HG02798 (cell line): Measurements from ENCODE around the gene CBL.

Experiments used
- ATAC-seq: cut with Tn5 transposase; IDR thresholded peaks from one replicate; pipeline ENCODE4 v1.9.1; 2021; ENCODE audit warnings: mild to moderate bottlenecking; ENCODE audit not compliant: unreplicated experiment, poor library complexity

Gene CBL

DNA sequence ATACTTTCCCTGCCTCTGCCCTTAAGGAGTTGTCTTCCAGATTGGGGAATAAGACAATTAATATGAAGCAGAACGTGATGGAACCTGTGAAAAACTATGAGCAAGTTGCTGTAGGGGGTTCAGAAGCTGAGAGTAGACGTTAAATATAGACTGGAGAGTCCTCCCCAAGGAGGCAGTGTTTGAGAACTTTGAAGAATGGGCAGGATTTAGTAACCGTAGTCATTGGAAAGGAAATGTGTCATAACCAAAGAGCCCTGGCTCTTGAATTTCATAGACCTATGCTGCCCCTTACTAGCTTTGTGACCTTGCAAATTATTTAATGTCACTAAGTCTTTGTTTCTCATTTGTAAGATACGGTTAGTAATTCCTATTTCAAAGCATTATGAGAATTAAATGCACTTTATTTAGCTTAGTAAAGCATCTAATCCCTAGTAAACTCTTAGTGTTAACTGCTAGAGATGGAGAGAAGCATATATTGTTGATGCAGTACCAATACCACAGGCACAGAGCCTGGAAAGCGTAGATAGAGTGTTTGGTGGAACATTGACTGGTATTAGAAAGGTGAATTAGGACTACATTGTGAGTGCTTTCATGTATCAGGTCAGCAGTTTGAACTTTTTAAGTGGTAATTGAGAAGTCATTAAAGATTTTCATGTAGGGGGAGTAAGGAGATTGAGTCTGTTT lies 56.7 kb downstream of the CBL start:
- ATAC-seq = no peak

DNA sequence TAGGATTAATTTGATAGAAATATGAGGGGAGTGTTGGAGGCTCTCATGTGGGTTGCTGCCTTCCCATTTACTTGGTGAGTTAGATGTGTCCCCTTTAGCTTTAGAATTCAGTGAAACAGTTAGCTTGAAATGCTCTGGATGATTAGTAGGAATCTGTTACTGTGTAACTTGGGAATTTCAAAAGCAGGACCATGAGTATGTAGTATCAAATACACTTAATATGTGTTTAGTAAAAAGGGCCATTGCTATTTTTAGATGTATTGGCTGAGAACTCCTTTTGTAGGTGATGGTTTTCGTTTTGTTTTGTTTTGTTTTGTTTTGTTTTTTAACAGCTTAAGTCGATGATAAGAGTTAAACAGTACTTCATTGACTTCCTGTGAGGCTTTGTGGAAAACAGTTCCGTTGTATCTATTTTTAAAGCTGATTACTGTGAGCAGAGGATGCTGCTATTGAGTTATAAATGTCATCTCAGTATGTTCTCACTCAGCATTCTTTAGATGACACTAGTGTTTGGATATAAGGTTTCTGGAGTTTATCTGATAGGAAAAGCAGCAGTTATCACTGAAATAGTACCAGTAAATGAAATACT lies 57.3 kb downstream of the CBL start:
- ATAC-seq = no peak

DNA sequence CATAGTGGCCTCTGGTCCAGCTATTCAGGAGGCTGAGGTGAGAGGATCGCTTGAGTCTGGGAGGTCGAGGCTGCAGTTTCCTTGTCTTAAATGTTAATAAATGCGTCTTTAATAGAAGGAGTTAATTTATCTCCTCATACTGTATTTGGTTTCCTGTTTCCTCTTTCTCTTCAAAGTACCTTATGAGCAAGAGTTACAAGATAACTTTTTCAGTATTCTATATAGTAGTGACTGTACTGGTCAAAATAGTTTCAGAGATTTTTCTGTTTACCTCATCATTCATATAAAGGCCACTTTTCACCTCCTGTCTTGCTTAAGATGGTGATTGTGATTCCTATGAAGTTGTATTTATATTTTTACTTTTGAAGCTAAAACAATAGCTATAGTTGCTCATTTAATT lies 59.9 kb downstream of the CBL start:
- no peak for ATAC-seq

DNA sequence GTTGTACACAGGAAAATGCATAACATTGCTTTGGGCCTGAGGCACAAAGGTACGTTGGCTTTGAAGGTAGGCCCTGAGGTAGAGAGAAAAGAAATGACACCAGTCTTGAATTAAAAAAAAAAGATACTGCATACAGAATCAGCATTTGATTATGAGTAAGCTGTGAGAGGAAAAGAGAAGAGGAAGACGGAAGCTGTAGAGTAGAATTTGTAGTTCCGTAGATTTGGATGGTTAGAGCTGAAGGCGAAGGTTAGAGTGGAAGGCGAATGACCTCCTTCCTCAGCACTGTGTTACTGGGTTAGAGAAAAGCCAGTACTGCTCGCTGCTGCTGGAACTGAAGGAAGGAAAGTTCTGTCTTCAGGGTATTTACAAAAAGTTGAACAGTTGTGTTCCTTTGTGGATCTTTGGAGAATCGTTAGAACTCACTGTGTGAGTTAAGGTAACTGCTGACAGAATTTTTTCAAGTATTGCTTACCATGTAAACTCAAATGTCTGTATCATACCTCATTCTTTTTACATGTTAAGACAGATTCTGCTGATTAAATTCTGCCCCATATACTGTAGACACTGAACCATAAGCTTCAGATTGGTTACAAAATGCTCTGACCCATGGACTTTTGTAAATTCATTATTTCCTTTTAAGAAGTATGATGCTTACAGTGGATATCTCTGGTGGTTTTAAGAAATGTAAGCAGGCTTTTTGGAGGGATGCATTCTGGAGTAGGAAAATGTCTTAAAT lies 60.5 kb downstream of the CBL start:
- ATAC-seq = no peak

DNA sequence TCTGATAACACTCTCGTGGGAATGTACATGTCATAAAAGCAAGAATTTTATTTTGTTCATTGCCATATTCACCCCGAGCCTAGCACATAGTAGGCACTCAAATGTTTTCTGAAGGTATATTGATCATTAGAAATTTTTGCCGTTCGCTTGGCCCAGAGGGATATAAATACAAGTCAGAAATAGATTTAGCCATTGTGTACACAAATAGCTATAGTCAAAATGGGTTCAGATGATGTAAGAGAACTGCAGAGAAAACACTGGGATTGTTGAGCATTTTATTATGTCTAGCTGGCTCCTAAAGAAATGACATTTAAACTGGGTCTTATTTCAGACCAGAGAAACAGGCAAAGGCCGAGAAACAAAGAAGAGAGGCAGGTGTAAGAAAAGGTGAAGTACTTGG lies 61.5 kb downstream of the CBL start:
- no peak for ATAC-seq

DNA sequence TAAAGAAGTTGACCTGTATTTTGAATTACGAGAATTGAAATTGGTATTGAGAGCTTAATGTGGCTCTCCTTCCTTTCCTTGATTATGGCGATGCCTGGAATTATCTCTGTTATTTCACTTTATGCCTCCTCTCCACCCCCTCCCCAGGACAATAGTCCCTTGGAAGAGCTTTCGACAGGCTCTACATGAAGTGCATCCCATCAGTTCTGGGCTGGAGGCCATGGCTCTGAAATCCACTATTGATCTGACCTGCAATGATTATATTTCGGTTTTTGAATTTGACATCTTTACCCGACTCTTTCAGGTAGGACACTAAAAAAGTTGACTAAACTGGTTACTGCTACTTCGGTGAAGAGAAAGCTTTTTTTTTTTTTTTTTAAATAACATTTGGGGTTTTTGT lies 67.6 kb downstream of the CBL start:
- ATAC-seq = no peak

DNA sequence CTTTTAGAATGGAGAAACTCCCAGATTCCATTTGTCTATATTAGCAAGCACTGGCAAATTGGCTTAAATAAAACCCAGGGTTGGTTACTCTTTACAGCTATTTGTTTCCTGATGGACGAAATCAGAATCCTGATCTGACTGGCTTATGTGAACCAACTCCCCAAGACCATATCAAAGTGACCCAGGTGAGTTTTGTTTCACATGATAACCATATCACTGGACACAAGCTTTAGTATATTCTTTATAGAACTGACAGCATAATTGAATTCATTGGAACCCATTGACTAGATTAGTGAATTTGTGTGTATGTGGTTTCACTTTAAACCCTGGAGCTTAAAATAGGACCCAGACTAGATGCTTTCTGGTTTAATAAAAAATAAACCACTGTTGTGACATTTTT lies 71.5 kb downstream of the CBL start:
- ATAC-seq = no peak

DNA sequence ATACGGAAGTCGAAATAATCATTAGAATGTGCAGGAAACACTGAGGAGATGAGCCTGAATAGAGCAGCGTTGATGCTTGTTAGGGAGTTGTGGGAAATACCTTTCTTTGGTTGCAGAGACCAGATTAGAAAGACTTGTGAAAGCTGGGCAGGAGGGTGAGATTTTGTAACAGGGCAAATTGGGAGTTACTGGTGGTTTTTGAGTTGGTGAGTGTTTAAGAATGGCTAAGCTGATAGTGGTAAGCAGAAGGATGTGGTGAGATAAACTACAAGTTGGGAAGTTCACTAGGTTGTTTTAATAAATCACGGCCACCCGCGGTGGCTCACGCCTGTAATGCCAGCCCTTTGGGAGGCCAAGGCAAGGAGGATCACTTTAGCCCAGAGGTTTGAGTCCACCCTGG lies 76.4 kb downstream of the CBL start:
- no peak for ATAC-seq

DNA sequence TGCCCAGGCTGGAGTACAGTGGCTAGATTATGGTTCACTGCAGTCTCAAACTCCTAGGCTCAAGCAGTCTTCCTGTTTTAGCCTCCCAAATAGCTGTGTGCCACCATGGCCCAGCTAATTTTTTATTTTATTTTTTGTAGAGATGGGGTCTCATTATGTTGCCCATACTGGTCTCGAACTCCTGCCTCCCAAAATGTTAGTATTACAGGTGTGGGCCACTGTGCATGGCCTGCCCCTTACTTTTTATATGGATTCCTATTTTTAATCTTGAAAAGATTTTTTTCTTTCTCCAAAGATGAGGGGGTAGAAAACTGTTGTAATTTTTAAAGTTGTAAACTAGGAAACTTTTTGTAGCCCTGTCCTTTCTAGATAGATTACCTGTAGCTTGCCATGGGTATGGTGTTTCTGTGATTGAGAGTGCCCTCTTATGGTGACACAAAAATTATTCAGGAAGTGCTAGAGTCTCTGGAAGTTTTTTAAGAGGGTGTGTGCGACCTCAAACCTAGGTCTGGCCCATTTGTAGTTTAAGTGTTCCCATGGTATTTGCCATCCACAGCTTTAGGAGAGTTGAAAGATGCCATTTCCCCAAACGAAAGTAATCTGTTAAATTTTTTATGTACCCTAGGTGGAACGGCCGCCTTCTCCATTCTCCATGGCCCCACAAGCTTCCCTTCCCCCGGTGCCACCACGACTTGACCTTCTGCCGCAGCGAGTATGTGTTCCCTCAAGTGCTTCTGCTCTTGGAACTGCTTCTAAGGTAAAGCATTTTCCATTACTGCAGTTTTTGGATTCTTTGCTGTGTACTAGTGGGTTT lies 78.4 kb downstream of the CBL start:
- peak; percentile 55 for ATAC-seq

DNA sequence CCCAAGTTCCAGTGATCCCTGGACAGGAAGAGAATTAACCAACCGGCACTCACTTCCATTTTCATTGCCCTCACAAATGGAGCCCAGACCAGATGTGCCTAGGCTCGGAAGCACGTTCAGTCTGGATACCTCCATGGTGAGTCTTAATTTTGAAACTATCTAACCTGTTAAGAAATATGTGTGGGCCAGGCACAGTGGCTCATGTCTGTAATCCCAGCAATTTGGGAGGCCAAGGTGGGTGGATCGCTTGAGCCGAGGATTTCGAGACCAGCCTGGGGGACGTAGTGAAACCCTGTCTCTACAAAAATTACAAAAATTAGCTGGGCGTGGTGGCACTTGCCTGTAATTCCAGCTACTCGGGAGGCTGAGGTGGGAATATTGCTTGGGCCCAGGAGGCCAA lies 79.3 kb downstream of the CBL start:
- no peak for ATAC-seq

DNA sequence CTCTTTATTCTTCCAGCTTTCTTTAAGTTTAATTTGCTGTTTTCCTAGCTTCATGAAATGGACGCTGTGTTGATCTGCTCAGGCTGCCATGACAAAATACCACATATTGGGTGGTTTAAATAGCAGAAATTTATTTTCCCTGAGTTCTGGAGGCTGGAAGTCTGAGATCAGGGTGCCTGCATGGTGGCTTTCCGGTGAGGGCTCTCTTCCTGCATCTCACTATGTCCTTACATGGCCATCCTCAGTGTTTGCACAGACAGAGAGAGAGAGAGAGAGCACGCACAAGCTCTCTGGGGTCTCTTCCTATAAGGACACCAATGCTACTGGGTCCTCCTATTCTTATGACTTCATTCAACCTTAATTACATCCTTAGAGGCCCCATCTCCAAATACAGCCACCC lies 82.1 kb downstream of the CBL start:
- ATAC-seq = no peak

DNA sequence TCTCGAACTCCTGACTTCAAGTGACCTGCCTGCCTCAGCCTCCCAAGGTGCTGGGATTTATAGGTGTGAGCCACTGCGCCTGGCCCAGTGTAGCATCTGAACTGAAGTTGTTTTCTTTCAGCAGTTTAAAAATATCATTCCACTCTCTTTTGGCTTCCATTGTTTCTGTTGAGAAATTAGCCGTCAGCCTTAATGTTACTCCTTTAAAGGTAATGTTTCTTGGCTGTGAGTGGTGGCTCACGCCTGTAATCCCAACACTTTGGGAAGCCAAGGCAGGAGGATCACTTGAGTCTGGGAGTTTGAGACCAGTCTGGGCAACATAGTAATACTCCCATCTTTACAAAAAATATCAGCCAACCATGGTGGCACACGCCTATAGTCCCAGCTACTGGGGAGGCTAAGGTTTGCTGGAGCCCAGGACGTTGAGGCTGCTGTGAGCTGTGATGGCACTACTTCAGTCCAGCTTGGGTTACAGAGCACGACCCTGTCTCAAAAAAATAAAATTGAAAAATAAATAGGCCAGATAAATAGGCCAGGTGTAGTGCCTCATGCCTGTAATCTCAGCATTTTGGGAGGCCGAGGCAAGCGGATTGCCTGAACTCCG lies 84.9 kb downstream of the CBL start:
- ATAC-seq = no peak

DNA sequence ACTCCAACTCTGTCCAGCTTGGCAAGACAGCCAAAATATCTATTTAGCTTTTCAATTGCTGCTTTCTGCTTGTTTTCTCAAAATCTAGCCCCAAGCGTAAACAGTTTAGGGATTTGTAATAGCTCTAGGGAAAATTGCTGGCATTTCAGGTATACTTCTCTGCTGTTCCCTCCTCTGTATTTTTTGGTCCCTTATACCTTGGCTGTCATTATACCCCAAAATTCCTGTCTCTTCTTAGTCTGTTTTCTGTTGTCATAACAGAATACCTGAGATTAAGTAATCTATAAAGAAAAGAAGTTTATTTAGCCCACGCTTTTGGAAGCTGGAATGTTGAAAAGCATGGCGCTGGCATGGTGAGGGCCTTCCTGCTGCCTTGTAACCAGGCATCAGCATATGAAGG lies 87.3 kb downstream of the CBL start:
- no peak for ATAC-seq

DNA sequence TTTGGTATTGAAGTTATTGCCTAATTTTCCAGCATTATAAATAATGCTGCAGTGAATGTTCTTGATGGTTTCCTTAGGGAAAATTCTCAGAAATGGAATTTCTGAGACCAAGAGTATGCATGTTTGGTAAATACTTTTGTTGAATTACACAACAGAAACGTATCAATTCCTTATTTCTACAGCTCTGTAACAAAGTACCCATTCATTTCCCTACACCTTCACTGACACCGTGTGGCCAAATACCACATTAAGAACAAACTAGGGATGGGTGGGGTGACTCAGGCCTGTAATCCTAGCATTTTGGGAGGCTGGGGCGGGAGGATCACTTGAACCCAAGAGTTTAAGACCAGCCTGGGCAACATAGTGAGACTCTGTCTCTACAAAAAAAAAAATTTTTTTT lies 89.0 kb downstream of the CBL start:
- ATAC-seq = no peak

DNA sequence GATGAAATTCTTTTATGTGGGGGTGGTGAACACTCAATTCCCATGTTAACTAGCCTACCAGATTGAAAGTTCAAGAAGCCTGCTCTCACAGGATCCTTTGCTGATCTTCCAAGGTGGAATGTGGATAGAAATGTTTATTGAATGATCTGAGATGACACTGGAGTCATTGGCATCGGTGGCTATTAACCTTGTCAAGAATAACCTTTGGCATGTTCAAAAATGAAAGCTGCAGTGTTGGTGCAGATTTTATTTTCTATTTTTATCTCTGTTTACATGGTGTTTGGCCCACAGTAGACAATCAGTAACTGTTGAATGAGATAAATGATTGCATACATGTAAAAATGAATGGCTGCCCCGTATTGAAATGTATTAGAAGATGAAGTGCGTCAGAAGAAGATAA lies 91.8 kb downstream of the CBL start:
- ATAC-seq = no peak

DNA sequence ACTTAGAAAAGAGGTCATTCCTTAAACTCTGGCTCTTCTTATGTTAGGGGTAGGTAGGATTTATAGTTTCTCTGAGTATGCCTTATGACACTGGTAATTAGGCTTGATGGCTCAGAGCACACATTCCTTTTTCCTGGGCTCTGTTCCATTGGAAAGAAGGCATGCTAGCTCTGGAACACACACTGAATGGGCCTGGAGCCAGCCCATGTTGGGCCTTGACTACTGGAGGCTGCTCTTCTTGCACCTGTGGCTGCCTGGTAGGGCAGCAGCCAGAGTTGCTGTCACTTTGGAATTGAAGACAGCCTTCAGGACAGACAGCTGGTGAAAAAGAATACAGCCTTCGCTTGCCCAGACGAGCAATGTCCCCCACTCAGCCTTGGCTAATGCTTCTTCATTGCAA lies 92.6 kb downstream of the CBL start:
- ATAC-seq = no peak

DNA sequence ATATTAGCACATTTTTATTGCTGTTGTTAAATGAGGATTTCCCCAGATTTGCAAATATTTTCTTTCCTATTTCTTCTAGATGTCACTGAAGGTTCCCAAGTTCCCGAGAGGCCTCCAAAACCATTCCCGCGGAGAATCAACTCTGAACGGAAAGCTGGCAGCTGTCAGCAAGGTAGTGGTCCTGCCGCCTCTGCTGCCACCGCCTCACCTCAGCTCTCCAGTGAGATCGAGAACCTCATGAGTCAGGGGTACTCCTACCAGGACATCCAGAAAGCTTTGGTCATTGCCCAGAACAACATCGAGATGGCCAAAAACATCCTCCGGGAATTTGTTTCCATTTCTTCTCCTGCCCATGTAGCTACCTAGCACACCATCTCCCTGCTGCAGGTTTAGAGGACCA lies 93.3 kb downstream of the CBL start:
- no peak for ATAC-seq

DNA sequence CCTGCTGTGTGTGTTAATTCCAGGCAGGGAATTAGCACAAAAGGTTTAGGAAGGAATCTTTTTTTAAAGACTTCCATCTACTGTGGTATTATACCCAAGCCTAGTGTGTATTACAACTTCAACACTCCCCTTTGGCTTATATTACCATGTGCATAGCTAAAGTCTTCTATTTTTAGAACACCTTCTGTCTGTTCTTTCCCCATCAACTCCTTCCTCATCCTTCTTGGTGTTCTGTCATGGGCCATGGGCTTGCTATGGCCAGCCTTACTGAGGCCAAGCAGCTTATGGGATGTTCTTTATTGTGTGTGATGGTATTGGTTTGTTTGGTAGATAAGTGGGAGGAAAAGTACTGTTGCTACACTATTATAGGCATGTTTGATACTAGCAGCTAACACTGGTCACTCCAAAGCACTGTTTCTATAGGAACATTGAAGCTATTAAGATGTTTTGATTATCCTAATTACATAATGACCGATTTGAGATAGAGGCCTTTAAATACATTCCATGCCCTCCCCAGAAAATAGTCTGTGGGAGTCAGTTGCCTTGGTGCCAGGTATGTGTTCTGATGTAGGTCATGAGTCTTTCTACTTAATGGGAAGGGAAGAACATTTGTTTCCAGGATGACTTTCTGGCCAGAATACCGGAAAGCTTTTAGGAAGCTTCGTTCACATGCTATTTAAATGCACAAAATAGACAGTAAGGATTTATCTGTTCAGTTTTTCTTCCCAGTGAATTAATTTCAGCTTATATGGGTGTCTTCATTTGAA lies 94.2 kb downstream of the CBL start:
- ATAC-seq = no peak

DNA sequence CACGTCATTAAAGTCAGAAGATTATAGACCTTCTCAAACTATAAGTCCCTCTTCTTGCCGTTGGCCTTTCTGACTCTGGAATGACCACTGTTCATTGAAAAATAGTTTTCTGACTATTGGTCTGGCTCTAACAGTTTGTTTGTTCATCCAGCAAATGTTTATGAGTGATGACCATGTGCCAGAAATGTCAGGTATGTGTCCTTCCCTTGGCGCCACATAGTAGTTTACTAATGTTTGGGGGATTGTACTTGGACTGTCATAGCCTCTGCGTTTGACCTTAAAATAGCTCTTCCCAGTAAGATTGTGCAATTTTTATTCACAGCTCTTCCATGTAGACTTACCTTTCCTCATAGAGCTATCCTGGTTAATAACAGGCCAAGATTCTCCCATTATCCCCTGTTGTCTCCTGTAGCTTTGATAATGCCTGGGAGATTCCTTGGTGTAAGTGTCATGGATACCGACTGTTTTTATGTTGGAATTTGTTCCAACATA lies 97.1 kb downstream of the CBL start:
- ATAC-seq = no peak
